Esophagus squamous epithelium (tissue), 5 donors: ENCODE results near the gene ZBTB11. TPM values are rescaled to one million over a fixed set of nuclear protein-coding genes. Genes with fewer than 3 reads are reported as not detected.

Experiments used
- DNase-seq: peaks from one replicate; lab custom pipeline; 2025; lab: John Stamatoyannopoulos, UW
- H3K27ac ChIP-seq, 4 donors: fragments of 200-600 bp; sonication (generic); one replicate each; pipeline ENCODE4 v1.5.1; 2016 to 2019; ENCODE audit warnings: mild to moderate bottlenecking in 1 of 4
- H3K27me3 ChIP-seq, 4 donors: fragments of 200-600 bp; sonication (generic); 1 replicate in 3 of 4; 2 replicates in 1 of 4; pipeline versions ENCODE4 v1.5.1 to v1.6.0; 2017 to 2021; ENCODE audit warnings: antibody characterized with exemption in 1 of 4
- H3K36me3 ChIP-seq, 3 donors: fragments of 200-600 bp; sonication (generic); one replicate each; pipeline ENCODE4 v1.5.1; 2016 to 2019
- H3K4me1 ChIP-seq, 3 donors: fragments of 200-600 bp; sonication (generic); one replicate each; pipeline ENCODE4 v1.5.1; 2017 to 2019
- H3K4me3 ChIP-seq, 4 donors: fragments of 200-600 bp; sonication (generic); 1 replicate in 3 of 4; 2 replicates in 1 of 4; pipeline ENCODE4 v1.5.1; 2016 to 2019; ENCODE audit warnings: mild to moderate bottlenecking in 2 of 4, moderate library complexity in 1 of 4
- H3K9me3 ChIP-seq, 3 donors: fragments of 200-600 bp; sonication (generic); one replicate each; pipeline ENCODE4 v1.5.1; 2016 to 2019
- CTCF ChIP-seq, 6 experiments: fragments of 450-650 bp in 4 of 6; fragments of 200-600 bp in 2 of 6; sonication (generic) in 2 of 6; IDR thresholded peaks; one replicate each; pipeline ENCODE4 v1.5.1; 2016 to 2019; ENCODE audit warnings: antibody characterized with exemption in 6 of 6, mild to moderate bottlenecking in 4 of 6, moderate library complexity in 4 of 6
- POLR2A ChIP-seq, 4 donors: fragments of 450-650 bp; IDR thresholded peaks; one replicate each; pipeline ENCODE4 v1.6.1; 2017; ENCODE audit warnings: antibody characterized with exemption in 4 of 4, mild to moderate bottlenecking in 4 of 4, moderate library complexity in 3 of 4
- WGBS, 2 donors: methylation state at CpG; one replicate each; pipeline ENCODE4 v1.1.5; 2018; 5-methylcytosine and 5-hydroxymethylcytosine counted together
- intact Hi-C: fragments of 100-400 bp; cut with DNase I; formaldehyde crosslinking; loops from one replicate; pipeline ENCODE4 v1.15.0; 2022
- small RNA-seq, 4 donors: library from RNA; depleted of rRNA; stranded (forward); fragments of <200 nt; gene quantifications; one replicate each; pipeline ENCODE3, GENCODE V24; 2016
- total RNA-seq, 4 donors: library from RNA; depleted of rRNA; stranded (reverse); fragments of >200 nt; gene quantifications; one replicate each; pipeline ENCODE4 v1.1.0, GENCODE V29; 2016
- donor health status: DM: yes; HTN: yes; CAD: no.

ZBTB11 gene
- total RNA-seq, 4 donors from 2014 or later, result 12.7 to 26.9 (median 18.8) TPM

GRCh38 chr3:101602731-101603130, 74.2 kb downstream of the ZBTB11 start:
- TF ChIP-seq POLR2A (IDR thresholded peaks at IDR 0.05) (no peak), CTCF (IDR thresholded peaks at IDR 0.05) (no peak)
- no peaks in the 10 kb centered on the region for H3K9me3 ChIP-seq
- whole genome bisulfite sequencing, 2 donors, result 78 to 89% methylated on average over 3 of the region's 3 CpGs

More at GRCh38 chr3:101602731-101603130, 74.2 kb downstream of the ZBTB11 start:
- intact Hi-C loops, result no loop called here
- DNase-seq, result no peak
- Histone ChIP-seq H3K36me3 (peaks cover 0 to 9% (median 0%) of the 10 kb centered on the region in 3 donors), H3K4me1 (no peaks in the 10 kb centered on the region), H3K27ac (no peak overlapping the region), H3K4me3 (no peak overlapping the region), H3K27me3 (no peaks in the 10 kb centered on the region)

Small RNAs within 50 kb of the gene (small RNA-seq; reads per million reads assigned to genes)
- gene RF00019 (0 reads per million in 4 donors), gene RNU6-1256P (0 reads per million in 4 donors), gene RNY1P12 (0 to 0.95 (median 0.66) reads per million in 4 donors)

Other genes with a start within 250 kb of the ZBTB11 start
- gene SENP7, start 163.9 kb downstream of the ZBTB11 start, total RNA-seq, result 10 to 100 TPM in 1 of 4 donors, 1 to 10 TPM in 3; 6.0 to 18.9 (median 9.5) TPM
- 10 to 100 TPM; 15.3 to 32.8 (median 27.7) TPM for gene TRMT10C, start 115.3 kb downstream of the ZBTB11 start, total RNA-seq
- 100 to 1,000 TPM in 1 of 4 donors, 10 to 100 TPM in 3; 36.2 to 106 (median 56.9) TPM for gene PCNP, start 103.0 kb downstream of the ZBTB11 start, total RNA-seq
- 1,000 to 10,000 TPM in 3 of 4 donors, 100 to 1,000 TPM in 1; 781 to 1,769 (median 1,391) TPM for gene RPL24, start 9.6 kb upstream of the ZBTB11 start, total RNA-seq
- 1 to 10 TPM; 3.0 to 6.7 (median 5.9) TPM for gene CEP97, start 47.5 kb upstream of the ZBTB11 start, total RNA-seq
- gene NXPE3, start 102.1 kb upstream of the ZBTB11 start, total RNA-seq, result 1 to 10 TPM; 1.1 to 6.5 (median 2.5) TPM
- 100 to 1,000 TPM in 1 of 4 donors, 10 to 100 TPM in 3; 19.2 to 108 (median 35.4) TPM for gene NFKBIZ, start 172.4 kb upstream of the ZBTB11 start, total RNA-seq